ENCODE data around the gene OLFML2A. TPM values are rescaled to one million over a fixed set of nuclear protein-coding genes. Genes with fewer than 3 reads are reported as not detected.

The OLFML2A gene
- total RNA-seq, 1 experiment from 2014 or later = 6.7 TPM

GRCh38 chr9:124828489-124829333 is 51.8 kb downstream of the OLFML2A start:
- TF ChIP-seq TEAD4 (CRISPR knock-in tag; IDR thresholded peaks at IDR 0.05) (no peak), ZBTB21 (CRISPR knock-in tag; IDR thresholded peaks at IDR 0.05; ENCODE audit: borderline replicate concordance) (no peak), GRHL2 (CRISPR knock-in tag; IDR thresholded peaks at IDR 0.05; ENCODE audit: insufficient replicate concordance, severe bottlenecking) (no peak)
- TF ChIP-seq, protein P1, sequence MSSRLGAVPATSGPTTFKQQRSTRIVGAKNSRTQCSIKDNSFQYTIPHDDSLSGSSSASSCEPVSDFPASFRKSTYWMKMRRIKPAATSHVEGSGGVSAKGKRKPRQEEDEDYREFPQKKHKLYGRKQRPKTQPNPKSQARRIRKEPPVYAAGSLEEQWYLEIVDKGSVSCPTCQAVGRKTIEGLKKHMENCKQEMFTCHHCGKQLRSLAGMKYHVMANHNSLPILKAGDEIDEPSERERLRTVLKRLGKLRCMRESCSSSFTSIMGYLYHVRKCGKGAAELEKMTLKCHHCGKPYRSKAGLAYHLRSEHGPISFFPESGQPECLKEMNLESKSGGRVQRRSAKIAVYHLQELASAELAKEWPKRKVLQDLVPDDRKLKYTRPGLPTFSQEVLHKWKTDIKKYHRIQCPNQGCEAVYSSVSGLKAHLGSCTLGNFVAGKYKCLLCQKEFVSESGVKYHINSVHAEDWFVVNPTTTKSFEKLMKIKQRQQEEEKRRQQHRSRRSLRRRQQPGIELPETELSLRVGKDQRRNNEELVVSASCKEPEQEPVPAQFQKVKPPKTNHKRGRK (CRISPR knock-in tag; IDR thresholded peaks at IDR 0.05; ENCODE audit: borderline replicate concordance) = peak; percentile 82
- Mint-ChIP-seq H3K27me3 (ENCODE audit: low read depth) (peaks cover 8% of the 10 kb centered on the region; the same call in 1 of the 2 replicates), H3K27ac (no peak overlapping the region), H3K4me1 (peaks cover 10% of the 10 kb centered on the region), H3K9me3 (peaks cover 10% of the 10 kb centered on the region), H3K4me3 (no peak overlapping the region), H3K36me3 (peaks cover 3% of the 10 kb centered on the region; the same call in 1 of the 2 replicates)
- POLR2A ChIA-PET = no interaction called here
- ATAC-seq = no peak
- DNase-seq (ENCODE audit: low spot score) = no peak
- CTCF ChIA-PET = interaction anchor here (0.7 to 5.8 kb wide), 9 partner anchors 10 to 57 kb away, joined by 3 to 46 read pairs (median 6); partner anchors contain the start of genes OLFML2A and WDR38

GRCh38 chr9:124829334-124829669 is 52.4 kb downstream of the OLFML2A start:
- no peak for ATAC-seq
- POLR2A ChIA-PET = interaction anchor here (0.8 to 1.5 kb wide), 2 partner anchors 50 to 52 kb away, joined by 3 read pairs; partner anchors contain the start of gene OLFML2A

GRCh38 chr9:124830593-124830992 is 53.7 kb downstream of the OLFML2A start:
- H3K9me3 Mint-ChIP-seq = peaks cover 7% of the 10 kb centered on the region
- TF ChIP-seq JUN (CRISPR knock-in tag; IDR thresholded peaks at IDR 0.05) = no peak
- TF ChIP-seq PREB (CRISPR knock-in tag; IDR thresholded peaks at IDR 0.05; ENCODE audit: borderline replicate concordance) = no peak
- TF ChIP-seq KAT7 (CRISPR knock-in tag; IDR thresholded peaks at IDR 0.05; ENCODE audit: borderline replicate concordance) = no peak
- TF ChIP-seq NR3C1 (CRISPR knock-in tag; conservative IDR thresholded peaks at IDR 0.05; ENCODE audit: low read depth) = no peak
- no peak for TF ChIP-seq ZBTB21 (CRISPR knock-in tag; IDR thresholded peaks at IDR 0.05; ENCODE audit: borderline replicate concordance)
- TF ChIP-seq TCF7 (CRISPR knock-in tag; IDR thresholded peaks at IDR 0.05; ENCODE audit: low read depth) = no peak
- TF ChIP-seq, protein P2, sequence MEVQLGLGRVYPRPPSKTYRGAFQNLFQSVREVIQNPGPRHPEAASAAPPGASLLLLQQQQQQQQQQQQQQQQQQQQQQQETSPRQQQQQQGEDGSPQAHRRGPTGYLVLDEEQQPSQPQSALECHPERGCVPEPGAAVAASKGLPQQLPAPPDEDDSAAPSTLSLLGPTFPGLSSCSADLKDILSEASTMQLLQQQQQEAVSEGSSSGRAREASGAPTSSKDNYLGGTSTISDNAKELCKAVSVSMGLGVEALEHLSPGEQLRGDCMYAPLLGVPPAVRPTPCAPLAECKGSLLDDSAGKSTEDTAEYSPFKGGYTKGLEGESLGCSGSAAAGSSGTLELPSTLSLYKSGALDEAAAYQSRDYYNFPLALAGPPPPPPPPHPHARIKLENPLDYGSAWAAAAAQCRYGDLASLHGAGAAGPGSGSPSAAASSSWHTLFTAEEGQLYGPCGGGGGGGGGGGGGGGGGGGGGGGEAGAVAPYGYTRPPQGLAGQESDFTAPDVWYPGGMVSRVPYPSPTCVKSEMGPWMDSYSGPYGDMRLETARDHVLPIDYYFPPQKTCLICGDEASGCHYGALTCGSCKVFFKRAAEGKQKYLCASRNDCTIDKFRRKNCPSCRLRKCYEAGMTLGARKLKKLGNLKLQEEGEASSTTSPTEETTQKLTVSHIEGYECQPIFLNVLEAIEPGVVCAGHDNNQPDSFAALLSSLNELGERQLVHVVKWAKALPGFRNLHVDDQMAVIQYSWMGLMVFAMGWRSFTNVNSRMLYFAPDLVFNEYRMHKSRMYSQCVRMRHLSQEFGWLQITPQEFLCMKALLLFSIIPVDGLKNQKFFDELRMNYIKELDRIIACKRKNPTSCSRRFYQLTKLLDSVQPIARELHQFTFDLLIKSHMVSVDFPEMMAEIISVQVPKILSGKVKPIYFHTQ (CRISPR knock-in tag; IDR thresholded peaks at IDR 0.05) = no peak
- TF ChIP-seq SMAD3 (CRISPR knock-in tag; IDR thresholded peaks at IDR 0.05; ENCODE audit: borderline replicate concordance) = no peak
- TF ChIP-seq EMX1 (CRISPR knock-in tag; IDR thresholded peaks at IDR 0.05) = no peak
- no peak overlapping the region for H3K27ac Mint-ChIP-seq
- H3K27me3 Mint-ChIP-seq (ENCODE audit: low read depth) = peaks cover 8% of the 10 kb centered on the region; the same call in 1 of the 2 replicates
- peaks cover 3% of the 10 kb centered on the region; the same call in 1 of the 2 replicates for H3K36me3 Mint-ChIP-seq
- H3K4me1 Mint-ChIP-seq = peaks cover 10% of the 10 kb centered on the region
- CTCF ChIA-PET = interaction anchor here (2.1 to 5.8 kb wide), 3 partner anchors 10 to 54 kb away, joined by 9 to 46 read pairs (median 28); partner anchors contain the start of genes OLFML2A and WDR38
- DNase-seq (ENCODE audit: low spot score) = no peak
- no peak overlapping the region for H3K4me3 Mint-ChIP-seq
- POLR2A ChIA-PET = interaction anchor here (0.8 to 1.5 kb wide), 2 partner anchors 9 to 54 kb away, joined by 3 read pairs; partner anchors contain the start of gene OLFML2A
- no peak for ATAC-seq

More at GRCh38 chr9:124829334-124829669, 52.4 kb downstream of the OLFML2A start:
- H3K4me1 Mint-ChIP-seq = peaks cover 10% of the 10 kb centered on the region
- peaks cover 3% of the 10 kb centered on the region; the same call in 1 of the 2 replicates for H3K36me3 Mint-ChIP-seq
- H3K27ac Mint-ChIP-seq = no peak overlapping the region
- no peak for DNase-seq (ENCODE audit: low spot score)
- peaks cover 10% of the 10 kb centered on the region for H3K9me3 Mint-ChIP-seq
- no peak overlapping the region for H3K4me3 Mint-ChIP-seq
- peaks cover 8% of the 10 kb centered on the region; the same call in 1 of the 2 replicates for H3K27me3 Mint-ChIP-seq (ENCODE audit: low read depth)
- TF ChIP-seq FOXK1 (CRISPR knock-in tag; IDR thresholded peaks at IDR 0.05) = no peak
- no peak for TF ChIP-seq ZNF121 (CRISPR knock-in tag; IDR thresholded peaks at IDR 0.05)
- no peak for TF ChIP-seq MYBL2 (CRISPR knock-in tag; IDR thresholded peaks at IDR 0.05)
- no peak for TF ChIP-seq MLX (CRISPR knock-in tag; IDR thresholded peaks at IDR 0.05)
- TF ChIP-seq RELA (CRISPR knock-in tag; IDR thresholded peaks at IDR 0.05; ENCODE audit: borderline replicate concordance) = no peak
- TF ChIP-seq SMAD4 (CRISPR knock-in tag; IDR thresholded peaks at IDR 0.05) = no peak
- no peak for TF ChIP-seq FOXP1 (CRISPR knock-in tag; IDR thresholded peaks at IDR 0.05; ENCODE audit: borderline replicate concordance)
- TF ChIP-seq IRF1 (CRISPR knock-in tag; IDR thresholded peaks at IDR 0.05) = no peak
- TF ChIP-seq IRF2 (CRISPR knock-in tag; IDR thresholded peaks at IDR 0.05; ENCODE audit: borderline replicate concordance, low read depth) = no peak
- no peak for TF ChIP-seq TEAD4 (CRISPR knock-in tag; IDR thresholded peaks at IDR 0.05)
- TF ChIP-seq, protein P3, sequence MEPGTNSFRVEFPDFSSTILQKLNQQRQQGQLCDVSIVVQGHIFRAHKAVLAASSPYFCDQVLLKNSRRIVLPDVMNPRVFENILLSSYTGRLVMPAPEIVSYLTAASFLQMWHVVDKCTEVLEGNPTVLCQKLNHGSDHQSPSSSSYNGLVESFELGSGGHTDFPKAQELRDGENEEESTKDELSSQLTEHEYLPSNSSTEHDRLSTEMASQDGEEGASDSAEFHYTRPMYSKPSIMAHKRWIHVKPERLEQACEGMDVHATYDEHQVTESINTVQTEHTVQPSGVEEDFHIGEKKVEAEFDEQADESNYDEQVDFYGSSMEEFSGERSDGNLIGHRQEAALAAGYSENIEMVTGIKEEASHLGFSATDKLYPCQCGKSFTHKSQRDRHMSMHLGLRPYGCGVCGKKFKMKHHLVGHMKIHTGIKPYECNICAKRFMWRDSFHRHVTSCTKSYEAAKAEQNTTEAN (CRISPR knock-in tag; IDR thresholded peaks at IDR 0.05) = no peak
- CTCF ChIA-PET = interaction anchor here (0.6 to 5.8 kb wide), 12 partner anchors 10 to 213 kb away, joined by 3 to 46 read pairs (median 6); partner anchors contain the start of genes OLFML2A and WDR38

Data from WTC11 (cell line).